GM19372 (cell line): ENCODE data around the gene SEH1L.

Experiments used
- ATAC-seq: cut with Tn5 transposase; IDR thresholded peaks from one replicate; pipeline ENCODE4 v1.9.1; 2021; ENCODE audit warnings: mild to moderate bottlenecking, low read depth, moderate library complexity; ENCODE audit not compliant: unreplicated experiment

SEH1L gene

DNA sequence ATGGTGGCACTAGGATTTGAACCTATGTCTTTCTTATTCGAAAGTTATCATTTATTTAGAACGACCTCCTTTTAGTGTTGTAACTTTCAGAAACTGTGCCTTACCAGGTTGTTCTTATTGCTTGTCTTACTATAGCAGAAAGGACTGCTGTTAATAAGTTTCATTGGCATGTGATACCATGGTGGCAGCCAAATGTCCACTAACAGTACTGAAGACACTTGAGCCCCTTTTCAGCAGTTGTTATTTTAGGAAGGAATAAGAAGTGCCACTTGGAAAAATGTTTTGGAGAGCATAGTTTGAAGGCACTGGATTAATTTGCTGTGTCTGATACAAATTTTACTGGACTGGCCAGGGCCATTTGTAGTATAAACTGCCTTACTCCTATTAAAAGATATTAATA is 81.1 kb downstream of the SEH1L start:
- no peak for ATAC-seq

DNA sequence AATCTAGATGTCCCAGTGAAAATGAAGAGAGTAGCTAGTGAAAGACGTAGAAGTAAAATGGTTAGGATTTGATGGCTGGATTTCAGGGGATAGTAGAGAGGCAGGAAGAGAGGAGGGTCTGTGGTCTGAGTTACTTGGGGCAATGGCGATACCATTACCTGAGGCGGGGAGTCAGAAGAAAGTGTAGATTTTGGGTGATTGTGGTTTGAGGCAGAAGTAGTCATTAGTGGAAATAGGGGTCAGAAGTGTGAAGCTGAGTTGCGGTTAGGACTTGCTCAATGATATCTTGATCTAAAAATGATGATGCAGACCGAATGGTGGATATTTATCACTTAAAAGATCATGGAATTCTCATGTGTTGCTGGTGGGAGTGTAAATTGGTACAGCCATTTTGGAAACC is 84.4 kb downstream of the SEH1L start:
- no peak for ATAC-seq

DNA sequence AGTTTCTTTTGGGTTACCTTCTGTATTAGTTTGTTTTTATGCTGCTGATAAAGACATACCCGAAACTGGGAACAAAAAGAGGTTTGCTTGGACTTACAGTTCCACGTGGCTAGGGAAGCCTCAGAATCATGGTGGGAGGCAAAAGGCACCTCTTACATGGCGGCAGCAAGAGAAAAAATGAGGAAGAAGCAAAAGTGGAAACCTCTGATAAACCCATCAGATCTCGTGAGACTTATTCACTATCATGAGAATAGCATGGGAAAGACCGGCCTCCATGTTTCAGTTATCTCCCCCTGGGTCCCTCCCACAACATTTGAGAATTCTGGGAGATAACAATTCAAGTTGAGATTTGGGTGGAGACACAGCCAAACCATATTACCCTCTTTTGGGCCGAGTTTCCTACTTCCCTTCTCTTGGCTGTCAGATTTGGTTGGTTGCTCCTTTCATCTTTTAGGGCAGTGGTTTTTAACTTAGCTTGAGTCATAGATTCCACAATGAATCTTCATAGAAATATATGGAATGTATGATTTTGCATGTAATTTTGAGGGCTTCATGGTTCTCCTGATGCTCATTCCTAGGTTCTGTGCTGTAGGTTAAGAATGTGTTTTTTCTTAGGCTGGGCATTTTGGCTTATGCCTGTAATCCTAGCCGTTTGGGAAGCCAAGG is 87.6 kb downstream of the SEH1L start:
- no peak for ATAC-seq

DNA sequence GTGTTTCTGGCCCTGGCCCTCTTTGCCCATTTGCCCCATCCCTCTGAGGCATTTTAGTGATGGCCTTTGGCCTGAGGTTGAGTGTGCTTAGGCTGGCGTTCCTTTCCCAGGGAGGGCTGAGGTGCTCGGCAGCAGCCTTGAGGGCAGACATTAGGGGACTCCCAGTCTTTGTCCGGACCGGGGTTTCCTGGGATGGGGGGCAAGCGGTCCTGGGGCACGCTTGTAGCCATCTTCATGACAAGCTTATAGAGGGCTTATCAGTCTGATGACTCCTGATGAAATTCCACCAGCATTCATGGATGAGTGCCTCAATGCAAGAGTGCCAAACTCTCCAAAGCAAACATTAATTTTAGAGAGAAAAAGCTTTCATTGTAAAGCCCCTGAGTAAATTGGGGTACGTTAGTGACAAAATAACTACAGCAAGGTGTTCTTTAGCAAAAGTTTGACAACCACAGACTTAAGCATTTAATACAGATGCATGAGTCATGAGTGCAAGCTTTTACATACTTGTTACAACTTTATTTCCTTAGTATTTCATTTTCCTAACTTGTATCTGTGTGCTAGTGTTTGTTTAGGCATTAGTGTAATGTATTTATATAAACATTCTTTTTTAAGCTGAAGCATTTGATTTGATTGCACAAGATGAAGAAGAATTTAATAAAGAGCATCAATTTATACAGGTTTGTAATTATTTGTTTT is 89.0 kb downstream of the SEH1L start:
- ATAC-seq = no peak
